NCI-H2171 treated with DMSO at 0.1 percent for 48 hours (cell line): Measurements from ENCODE around the gene PARD6B.
A peak's percentile ranks its signal among the peaks of the same experiment; 100 is the strongest.

ENCODE experiments used
- DNase-seq: peaks from one replicate; lab custom pipeline; 2025; lab: John Stamatoyannopoulos, UW

Gene PARD6B

DNA sequence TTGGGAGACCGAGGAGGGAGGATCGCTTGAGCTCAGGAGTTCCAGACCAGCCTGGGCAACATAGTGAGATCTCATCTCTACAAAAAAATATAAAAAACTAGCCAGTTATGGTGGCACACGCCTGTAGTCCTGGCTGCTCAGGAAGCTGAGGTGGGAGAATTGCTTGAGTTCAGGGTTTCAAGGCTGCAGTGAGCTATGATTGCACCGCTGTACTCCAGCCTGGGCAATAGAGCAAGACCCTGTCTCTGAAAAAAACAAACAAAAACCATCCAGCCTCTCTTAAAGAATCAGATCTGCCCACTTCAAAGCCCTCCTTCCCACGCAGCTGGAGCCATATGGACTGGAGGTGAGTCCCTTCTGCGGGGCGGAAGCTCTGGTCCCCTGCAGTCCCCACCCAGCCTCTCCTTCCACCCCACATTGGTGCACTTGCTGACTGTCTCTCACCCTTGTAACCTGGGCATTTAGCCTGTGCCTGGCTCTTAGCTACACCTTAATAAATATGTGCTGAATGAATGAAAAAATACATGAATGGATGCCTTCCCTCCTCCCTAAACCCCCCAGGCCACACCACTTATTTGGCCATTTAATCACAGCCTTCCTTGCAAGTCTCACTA lies 7.2 kb upstream of the PARD6B start:
- no peak for DNase-seq

DNA sequence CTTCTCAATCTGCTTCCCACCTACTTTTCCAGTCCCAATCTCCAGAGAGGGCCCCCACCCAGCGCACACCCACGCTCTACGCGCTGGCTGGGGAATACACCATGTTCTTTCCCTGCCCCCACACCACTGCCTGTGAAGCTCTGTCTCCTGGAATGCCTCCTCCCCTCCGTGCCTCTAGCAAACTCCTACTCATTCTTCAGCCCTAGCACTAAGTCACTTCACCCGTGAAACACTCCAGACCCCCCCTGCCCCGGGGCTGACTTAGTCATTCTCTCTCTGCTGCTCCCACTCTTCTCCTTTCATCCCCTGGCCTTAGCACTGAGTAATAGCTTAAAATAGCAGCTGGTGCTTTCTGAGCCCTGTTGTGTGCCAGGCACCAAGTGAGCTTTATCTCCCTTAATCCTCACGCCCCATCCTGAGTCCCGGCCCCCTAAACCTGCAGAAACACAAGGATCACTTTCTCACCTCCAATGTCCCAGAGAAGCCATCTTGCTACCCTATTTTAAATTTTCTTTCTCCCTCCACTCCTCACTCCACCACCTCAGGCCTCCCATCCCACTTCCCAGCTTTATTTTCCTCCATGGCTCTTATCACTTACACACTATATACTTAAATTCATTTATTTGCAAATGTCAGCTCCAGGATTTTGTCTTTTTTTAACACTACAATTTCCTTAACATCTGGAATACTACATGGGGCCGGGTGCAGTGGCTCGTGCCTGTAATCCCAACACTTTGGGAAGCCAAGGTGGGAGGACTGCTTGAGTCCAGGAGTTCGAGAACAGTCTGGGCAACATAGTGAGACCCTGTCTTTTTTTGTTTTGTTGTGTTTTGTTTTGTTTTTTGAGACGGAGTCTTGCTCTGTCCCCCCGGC lies 6.3 kb upstream of the PARD6B start:
- DNase-seq: no peak

DNA sequence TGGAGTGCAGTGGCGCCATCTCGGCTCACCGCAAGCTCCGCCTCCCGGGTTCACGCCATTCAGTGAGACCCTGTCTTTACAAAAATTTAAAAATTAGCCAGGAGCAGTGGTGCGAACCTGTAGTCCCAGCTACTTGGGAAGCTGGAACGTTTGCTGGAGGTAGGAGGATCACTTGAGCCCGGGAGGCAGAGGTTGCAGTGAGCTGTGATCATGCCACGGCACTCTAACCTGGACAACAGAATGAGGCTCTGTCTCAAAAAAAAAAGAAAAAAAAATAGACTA lies 5.7 kb upstream of the PARD6B start:
- no peak for DNase-seq

DNA sequence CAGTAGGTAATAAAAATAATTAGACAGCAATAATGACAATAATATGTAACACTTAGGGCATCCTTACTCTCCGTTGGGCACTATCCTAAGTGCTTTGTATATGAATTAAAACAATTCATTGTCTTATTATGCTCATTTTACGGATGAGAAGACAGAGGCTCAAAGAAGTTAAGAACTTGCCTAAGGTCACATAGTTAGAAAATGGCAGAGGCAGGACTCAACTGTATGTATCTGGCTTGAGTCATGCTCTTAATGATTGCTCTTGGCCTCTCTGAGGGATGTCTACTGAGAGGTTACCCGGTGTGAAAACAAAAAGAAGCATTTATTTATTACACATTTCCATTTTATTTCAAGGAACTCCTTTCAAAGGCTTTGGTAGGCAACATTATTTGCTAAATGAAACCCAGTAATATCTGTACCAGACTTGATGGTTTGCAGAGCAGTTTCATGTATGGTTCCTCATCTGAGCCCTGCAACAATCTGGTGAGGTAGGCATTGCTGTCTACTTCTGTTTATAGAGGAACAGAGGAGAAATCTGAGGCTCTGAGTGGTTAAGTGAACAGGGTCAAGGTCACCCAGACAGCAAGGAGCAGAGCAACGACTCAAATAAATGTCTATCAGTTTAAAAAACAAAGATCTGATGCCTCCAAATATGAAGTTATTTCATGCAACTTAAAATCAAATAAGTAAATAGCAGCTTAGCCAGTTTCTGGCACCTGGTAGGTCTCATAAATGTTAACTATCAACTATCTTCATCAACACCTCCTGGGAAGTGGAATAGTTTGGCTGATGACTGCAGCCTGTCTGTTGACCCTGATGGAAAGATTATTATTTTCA lies 4.2 kb upstream of the PARD6B start:
- DNase-seq: no peak

DNA sequence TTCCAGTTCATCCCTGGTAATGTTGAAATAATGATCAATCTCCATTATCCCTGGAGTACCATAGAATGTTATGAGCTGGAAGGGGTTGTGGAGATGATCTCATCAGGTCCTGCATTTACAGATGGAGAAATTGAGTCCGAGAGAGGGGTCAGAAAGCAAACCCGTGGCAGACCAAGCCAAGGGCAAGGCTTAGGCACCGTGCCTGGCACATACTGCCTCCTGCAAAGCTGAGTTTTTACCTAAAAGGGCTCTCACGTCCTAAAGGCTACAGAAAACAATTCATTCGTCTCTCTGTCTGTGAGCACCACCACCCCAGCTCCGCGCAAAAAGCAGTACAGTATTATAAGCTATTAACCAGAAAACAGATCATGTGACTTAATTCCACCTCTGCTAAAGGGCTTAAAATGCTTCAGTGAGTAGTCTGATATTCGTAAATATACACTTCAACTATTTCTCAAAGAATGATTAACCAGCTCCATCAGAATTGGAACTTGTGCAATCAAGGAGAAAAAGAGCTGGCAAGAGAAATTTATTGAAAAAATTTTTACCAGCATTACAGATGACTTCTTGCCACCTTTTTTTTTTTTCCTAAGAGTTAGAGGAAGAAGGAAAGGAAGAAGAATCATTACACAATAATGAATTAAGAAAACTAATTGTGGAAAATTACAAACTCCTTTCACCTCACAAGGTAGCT lies 3.4 kb upstream of the PARD6B start:
- DNase-seq: no peak

DNA sequence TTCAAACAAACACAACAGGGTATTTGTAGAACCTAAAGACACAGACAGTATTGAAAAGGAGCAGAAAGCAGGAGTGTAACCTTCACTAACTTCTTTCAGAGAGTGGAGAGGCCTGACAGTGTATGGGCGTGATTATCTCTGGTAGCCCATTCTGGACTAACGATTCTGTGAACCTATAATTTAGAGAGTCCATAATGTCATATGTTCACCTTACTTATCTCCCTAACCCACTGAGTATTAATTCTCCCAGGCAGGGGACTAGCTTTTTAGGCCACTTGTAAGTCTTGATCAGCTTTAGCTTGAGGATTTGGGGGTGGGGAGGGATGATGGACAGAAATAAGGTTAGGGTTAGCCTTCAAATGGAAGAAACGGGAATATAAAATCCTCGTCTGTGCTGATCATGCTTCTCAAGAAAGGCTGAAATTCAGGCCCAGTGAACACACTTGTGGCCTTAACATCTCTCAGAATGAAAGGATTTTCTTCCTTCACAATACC lies 2.8 kb upstream of the PARD6B start:
- DNase-seq: no peak

DNA sequence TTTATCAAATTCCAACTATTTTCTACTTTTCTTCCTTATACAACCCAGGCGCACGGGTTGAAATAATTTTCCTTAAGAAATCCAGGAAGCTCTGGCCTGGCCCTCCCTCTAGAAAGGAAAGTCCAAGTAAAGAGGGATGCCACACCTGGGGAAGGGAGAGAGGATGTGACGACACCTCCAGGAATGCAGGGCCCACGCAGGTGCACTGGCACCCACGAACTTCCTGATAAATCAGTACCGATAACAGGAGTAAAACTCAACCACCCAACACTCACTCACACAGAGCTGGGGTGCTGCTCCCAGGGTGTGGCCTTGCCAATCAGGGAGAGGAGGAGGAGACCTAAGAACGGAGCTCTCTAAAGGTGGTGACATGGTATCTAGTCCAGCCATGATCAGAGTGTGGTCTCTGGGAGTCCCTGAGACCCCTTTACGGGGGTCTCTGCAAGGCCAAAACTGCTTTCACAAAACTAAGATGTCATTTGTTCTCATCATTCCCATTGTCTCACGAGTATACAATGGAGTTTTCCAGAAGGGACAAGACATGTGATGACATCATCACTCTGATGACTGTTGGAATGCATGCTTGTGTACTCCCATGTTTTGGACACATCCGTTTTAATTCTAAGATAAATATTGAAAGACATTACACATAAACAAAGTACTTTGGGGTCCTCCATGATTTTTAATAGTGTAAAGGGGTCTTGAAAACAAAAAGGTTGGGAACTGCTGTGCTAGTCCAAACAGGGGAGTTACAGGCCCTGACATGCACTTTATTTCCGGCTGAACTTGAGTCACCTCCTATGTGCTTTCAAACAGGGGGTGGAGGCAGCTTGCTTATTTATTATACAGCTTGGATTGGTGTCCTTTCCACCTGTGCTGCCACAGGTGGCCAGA lies 2.2 kb upstream of the PARD6B start:
- peak; percentile 41 for DNase-seq

DNA sequence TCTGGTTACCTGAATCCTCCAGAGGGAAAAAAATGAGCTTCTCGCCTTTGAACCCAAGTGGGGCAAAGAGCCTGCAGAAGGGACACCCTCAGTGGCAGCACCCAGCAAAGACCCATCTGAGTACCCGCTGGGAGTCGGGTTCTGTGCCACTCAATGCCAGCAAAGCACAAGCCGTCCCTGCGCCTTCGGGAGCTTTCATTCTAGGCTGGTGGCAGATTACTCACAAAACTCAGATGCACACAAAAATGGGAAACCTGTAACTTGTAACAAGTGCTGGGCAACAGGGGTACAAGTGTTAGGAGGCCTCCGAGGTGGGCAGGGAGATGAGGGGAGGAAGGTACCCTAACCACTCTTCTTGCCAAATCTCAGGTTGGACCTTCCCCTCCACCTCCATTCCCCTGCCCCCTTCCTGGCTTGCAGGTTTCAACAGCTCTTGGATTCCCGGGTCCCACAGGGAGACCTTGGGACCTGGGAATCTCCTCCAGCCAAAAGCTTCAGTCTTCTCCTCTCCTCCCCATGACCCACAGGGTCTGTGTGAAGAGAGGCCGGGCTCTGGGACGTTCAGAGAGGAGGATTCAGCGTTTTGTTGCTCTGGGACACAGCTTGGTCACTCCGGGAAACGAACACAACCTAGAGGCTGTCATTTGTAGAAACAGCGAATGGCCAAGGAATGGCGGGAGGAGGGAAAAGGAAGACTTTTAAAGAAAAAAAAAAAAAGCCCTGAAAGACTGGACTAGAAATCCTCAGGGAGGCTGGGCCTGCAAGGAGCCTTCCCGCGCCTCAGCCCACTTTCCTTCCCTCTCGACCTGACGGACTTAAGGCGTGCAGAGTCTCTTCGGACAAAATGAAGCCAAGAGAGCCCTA lies 1.2 kb upstream of the PARD6B start:
- peak; percentile 46 for DNase-seq

DNA sequence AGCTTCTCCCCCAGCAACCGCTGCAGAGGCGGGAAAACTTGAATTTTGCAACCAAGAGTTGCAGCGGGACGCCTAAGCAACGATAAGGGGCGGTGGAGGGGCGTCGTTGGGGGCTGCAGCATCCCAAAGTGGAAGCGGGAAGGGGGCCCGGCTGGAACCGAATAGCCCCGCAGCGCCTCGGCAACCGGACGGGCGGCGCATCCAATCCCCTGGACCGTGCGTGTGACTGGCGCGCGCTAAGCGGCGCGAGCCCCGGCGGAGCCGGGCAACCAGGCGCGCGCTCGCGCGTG lies 670 bp upstream of the PARD6B start:
- no peak for DNase-seq

DNA sequence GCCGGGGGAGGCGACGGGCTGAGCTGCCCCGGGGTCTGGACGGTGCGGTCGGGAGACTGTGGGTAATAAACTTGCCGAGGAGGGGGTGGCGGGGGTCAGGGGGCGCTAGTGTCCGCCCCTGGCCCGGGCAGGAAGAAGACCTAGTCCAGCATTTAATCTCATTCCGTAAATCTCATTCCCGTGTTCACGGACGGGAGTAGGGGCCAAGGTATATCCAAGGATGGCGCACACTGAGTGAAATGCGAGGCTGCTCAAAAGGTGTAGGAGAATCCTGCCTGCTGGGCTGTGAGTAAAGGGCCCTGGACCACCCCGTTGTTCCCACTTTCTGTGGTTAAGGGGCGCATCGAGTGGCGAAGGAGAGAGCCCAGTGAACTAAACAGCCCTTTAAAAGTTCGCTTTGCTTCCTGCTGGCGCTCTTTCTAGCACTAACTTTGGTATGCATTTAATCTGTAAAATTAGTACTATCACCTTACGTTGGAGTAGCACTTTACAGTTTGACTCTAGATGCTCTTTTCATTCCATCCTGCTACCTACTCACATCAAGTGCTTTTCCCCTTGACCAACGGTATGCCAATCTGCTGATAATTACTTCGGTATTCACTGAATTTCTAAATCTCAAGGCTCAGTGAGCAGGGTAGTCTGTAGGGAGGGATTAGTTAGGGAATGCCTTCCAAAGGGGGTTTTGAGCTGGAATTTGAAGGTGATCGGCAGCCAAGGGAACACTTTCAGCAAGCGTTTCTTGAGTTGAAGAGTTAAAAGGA lies 730 bp downstream of the PARD6B start:
- DNase-seq: peak; percentile 21

DNA sequence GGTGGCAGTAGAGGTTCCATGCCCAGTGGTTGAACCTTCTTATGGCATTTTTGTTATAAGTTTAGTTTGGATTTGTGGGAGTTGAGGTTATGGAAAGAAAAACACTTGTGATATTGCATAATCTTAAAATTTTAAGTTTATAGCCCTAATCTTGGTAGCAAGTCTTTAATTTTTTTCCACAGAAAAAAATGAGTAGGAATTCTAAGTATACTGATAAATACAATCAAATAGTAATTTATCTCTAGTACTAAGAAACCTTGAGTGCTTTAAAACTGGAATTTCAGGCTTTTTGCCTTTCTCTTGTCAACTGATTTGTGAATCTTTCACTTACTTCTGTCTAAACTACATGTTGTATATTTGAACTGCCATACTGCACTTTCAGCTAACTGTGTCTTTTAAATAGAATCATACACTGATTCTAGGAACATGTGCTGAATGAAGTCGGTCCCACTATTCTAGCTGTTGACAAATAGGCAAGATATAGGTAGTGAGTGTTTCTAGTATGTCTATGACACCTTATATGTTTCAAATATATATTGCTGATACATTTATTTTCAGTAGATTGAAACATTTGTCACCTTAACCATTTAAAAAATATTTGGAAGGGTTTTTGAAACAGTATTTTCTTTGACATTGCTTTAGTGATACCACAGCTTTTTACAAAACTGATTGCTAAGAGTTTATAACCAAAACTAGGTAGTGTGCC lies 2.4 kb downstream of the PARD6B start:
- DNase-seq: no peak

DNA sequence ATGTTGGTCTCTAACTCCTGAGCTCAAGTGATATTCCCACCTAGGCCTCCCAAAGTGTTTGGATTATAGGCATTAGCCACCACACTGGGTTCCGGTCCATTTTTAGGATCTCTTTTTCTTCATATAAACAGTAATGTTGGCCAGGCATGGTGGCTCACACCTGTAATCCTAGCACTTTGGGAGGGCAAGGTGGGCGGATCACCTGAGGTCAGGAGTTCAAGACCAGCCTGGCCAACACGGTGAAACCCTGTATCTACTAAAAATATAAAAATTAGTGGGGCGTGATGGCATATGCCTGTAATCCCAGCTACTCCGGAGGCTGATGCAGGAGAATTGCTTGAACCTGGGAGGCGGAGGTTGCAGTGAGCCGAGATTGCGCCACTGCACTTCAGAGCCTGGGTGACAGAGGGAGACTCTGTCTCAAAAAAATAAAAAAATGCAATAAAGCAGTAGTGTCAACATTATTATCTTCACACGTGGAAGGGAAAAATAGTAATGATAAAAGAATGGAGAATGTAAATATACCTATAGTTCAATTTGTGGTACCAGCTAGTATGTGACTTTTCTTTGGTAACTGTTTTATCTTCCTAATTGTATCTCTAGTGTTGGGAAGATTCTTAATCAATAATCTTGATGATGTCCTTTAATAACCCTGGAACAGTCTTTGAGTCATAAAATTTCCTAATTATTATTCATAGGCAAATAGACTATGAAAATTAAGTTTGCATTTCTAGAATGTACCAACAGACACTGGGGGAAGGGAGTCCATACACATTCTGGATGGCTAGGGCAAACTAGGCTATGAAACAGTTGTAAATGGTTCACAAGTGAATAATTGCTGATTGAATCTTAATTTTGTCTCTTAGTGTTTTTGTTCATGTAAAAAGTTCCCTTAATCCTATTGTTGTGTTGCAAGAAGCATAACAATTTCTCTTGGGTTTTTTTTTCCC lies 3.6 kb downstream of the PARD6B start:
- no peak for DNase-seq

DNA sequence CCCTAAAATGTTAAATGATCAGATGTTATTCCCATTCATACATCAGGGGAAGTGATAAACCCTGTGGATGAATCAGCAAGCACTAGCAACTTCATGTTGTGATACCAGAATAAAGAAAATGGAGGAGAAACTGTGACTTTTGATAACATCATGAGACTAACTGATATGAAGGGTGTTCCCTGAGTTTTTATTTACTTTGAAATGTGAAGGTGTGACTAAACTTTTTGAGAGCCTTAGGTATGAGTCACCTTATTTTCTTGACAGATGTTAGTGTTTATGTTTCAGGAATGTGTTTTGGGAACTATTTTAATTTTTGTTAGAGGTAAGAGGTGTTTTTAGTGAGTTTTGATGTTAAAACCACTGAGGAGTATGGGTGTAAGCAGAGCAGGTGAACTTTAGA lies 4.4 kb downstream of the PARD6B start:
- DNase-seq: no peak

DNA sequence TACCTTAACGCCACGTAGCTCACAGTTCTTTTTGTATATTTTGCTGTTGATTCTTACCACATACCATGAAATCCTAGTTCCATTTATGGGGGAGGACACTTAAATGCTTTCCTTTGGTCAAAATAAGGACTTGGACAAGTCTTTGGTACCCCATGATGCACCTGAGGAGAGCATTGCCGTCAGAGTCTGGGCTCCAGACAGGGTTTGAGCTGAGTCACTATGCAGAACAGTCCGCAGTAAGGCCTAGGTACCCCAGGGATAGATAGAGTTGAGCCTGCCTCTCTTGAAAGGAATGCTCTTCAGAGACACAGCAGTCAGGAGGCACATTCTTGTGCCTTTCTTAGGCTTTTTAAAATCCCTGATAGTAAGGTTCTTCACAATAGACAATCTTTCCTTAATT lies 6.0 kb downstream of the PARD6B start:
- DNase-seq: no peak

DNA sequence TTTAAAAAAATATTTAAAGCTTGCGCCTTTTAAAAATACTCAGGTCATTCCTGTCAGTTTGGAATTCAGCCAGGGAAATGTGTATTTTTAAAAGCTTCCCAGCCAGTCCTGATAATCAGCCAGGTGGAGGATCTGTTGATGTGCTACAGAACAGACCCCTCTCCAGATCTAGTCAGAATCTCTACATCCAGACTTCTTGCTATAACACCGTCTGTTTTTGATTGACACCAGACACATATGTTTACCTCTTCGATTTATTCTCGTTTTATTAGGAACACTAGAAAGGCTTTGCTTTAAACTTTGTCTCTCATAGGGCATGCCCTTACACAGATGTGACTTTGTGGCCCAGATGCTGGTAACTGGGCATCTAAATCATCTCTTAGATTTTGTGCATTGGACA lies 11.7 kb downstream of the PARD6B start:
- peak; percentile 75 for DNase-seq

DNA sequence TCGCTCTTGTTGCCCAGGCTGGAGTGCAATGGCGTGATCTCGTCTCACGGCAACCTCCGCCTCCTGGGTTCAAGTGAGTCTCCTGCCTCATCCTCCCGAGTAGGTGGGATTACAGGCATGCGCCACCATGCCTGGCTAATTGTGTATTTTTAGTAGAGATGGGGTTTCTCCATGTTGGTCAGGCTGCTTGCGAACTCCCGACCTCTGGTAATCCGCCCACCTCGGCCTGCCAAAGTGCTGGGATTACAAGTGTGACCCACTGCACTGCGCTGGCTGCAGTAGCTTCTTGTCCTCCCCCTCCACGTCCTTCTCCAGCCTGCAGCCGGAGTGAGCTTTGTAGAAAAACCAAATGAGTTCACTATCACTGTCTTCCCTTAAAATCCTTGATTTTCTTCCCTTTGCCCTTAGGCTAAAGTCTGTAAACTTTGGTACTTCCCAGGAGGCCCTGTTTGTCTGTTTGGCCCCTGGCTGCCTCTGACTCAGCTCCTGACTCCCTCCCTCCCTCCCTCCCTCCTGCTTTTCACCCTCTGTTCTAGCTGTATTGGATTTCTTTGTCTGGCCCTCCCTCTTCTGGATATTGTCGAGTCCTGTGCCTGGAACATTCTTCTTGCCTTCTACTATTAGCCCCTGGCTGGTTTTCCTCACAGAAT lies 12.9 kb downstream of the PARD6B start:
- DNase-seq: peak; percentile 89

DNA sequence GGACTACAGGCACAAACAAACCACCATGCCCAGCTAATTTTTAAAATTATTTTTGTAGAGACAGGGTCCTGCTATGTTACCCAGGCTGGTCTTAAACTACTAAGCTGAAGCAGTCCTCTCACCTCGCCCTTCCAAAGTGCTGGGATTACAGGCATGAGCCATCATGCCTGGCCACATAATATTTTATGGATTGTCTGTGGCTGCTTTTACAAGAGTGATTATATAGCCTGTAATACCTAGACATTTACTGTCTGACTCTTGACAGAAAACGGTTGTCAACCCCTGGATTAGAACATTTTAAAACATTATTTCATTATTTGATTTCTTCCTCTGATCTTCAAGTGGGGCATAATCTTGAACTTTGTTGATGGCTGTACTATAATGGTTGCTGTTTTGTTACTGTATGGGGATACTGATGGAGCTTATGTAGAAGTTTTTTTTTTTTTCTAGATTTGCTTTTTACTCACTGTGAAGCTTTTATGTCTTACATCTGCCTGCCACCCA lies 14.3 kb downstream of the PARD6B start:
- DNase-seq: no peak
